Measurements from ENCODE around the gene ARMC2.

- no peak for TF ChIP-seq CTCF (IDR thresholded peaks at IDR 0.05; ENCODE audit: insufficient read depth, low read depth, low read length)
- TF ChIP-seq EZH2 (IDR thresholded peaks at IDR 0.05; ENCODE audit: insufficient read depth, low read length), result no peak
Measured at GRCh38 chr6:108804956-108805355, 43.3 kb upstream of the ARMC2 start.
